NCI-H524 (cell line): ENCODE data around the gene LRRC55.

ENCODE experiments used
- DNase-seq, 2 experiments: peaks; one replicate each; lab custom pipeline; 2025; lab: John Stamatoyannopoulos, UW

LRRC55 gene

GRCh38 chr11:57202281-57202680 lies 20.5 kb downstream of the LRRC55 start:
- DNase-seq = no peak

GRCh38 chr11:57203359-57203758 lies 21.6 kb downstream of the LRRC55 start:
- DNase-seq = no peak

DNA sequence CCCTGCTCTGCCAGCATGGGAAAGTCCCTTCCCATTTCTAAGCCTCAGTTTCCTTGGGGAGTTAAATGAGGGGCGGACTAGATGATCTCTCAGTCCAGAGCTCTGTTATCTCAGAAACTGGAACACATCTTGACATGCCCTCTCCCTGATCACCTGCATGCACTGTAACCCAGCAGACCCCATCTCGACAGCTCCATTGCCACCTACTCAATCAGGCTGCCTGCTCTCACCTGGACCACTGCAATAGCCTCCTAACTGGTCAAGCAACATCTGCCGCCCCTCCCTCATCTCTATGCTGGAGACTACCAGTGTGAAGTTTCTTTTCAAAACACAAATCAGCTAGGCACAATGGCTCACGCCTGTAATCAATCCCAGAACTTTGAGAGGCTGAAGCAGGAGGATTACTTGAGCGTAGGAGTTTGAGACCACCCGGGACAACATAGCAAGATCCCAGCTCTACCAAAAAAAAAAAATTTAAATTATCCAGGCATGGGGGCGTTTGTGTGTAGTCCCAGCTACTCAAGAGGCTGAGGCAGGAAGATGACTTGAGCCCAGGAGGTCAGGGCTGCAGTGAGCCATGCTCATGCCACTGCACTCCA lies 22.2 kb downstream of the LRRC55 start:
- no peak for DNase-seq

DNA sequence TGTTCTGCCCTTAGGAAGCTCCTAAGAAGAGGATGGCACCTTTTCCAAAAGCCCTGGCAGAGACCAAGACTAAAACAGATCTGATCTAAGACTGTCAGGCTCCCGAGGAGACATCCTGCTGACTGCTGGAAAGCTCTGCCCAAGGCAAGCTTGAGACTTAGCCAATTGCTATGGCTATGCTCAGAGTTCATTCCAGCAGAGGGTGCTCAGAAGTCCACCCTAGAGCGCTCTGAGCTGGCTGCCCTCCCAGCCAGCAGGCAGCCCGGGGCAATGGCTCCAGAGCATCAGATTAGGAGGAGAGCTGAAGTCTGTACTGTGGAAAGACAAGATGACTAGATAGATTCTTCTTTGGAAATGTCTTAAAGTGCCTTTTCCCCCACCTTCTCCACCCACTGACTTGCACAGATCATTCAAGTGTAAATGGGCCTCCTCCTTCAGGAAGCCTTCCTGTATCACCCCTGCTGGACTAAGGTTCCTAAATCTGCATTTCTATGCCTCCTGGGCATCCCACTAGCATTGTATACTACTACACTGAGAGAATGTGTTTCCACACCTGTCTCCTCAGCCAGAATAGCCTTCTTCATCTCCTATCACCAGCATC lies 23.4 kb downstream of the LRRC55 start:
- no peak for DNase-seq

- no peak for DNase-seq
These were observed 25.4 kb downstream of the LRRC55 start for GRCh38 chr11:57207168-57207567.

- no peak for DNase-seq
These were observed 29.0 kb downstream of the LRRC55 start for GRCh38 chr11:57210781-57211180.

GRCh38 chr11:57213342-57214097 lies 31.8 kb downstream of the LRRC55 start:
- DNase-seq = no peak

GRCh38 chr11:57214098-57214417 lies 32.3 kb downstream of the LRRC55 start:
- no peak for DNase-seq

DNA sequence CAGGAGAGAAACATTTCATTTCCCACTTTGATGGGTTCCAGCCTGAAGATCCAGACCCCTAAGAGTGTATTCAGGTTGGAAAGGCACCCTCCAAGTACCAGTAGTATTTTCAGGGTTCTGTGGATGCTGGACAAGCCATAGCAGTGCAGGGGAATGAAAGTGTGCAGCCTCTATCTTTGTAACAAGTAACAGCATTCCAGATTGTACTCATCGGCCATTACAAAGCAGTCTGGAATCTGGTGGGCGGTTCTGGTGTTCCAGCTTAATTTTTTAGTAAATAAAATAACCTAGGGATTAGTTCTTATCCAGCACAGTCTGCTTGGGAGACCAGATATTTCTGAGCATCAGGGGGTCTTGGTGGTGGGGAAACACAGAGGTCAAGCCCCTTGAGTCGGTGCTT lies 32.7 kb downstream of the LRRC55 start:
- DNase-seq = no peak

DNA sequence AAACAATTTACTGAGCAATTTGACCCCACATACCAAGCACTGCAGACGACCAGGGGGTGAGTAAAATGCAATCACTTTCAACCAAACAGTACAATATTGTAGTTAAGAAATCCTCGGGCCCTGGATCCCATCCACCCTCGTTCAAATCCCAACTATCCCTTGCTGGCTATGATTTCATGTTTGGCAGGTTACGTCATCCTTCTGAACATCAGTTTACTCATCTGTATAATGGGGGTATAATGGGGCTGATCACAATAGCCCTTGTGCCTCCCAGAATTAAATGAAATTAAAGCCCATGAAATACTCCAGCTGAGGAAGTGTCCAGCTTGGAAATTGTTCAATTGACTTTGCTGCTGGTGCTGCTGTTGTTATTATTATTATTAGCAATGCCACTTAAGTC lies 34.7 kb downstream of the LRRC55 start:
- DNase-seq = no peak

DNA sequence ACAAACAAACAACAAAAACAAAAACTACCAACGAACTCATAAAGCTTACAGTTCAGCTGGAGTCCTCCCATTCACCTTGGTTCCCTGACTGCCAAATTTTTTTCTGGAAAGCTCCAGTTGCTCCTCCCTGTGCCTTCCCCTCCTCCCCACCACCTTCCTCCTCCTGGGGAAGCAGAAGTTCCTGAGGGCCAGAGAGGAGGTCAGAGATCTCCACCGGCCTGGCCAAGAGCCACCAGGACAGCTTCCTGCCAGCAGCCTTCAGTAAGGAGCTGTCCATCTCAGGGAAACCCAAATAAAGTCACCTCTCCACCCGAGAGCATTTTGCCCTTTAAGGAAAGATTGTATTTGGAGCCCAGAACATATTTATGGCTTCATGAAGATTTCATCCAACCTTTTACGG lies 35.3 kb downstream of the LRRC55 start:
- no peak for DNase-seq

DNA sequence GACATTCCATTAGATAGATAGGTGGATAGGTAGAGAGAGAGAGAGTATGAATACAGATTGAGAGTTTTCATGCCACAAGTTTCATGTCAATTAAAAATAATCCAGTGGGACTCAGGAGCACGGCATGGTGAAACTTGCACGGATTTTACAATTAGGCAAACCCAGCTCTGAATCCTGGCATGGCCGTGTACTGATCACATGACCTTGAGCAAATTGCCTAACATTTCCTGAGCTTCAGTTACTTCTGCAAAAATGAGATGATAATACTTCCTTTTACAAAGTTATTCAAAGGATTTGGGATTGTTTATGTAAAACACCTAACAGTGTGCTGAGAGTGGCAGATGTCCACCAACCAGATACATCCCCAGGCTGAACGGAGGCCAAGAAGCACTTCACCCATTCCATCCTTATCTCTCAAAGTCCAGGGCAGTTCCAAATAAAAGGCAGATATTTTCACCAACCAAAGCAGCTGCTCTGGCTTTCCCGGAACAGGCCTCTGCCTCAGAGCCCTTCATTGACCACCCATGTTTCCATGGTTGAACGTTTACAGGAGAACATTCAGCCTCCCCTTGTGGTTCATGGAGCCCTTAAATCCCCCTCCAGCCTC lies 37.4 kb downstream of the LRRC55 start:
- no peak for DNase-seq

DNA sequence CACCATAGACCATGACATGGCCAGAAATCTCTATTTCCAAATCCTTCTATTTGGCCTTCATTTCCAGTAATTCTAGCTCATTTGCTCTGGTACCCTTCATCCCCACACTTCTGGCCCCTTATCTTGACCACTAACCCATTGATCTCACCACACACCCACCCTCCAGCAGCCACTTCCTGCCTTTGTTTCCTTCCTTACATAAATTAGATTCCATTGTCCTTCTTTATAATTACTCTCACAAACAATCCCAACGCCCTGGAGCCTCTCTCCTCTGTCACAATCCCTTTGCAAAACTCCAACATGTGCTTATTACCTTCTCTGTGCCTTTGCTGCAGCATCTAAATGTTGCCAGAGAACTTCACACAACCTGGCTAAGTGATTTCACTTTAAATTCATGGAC lies 40.5 kb downstream of the LRRC55 start:
- DNase-seq = no peak

GRCh38 chr11:57223601-57224000 lies 41.8 kb downstream of the LRRC55 start:
- DNase-seq = no peak

- DNase-seq = no peak
These were observed 42.4 kb downstream of the LRRC55 start for GRCh38 chr11:57224128-57224527.

GRCh38 chr11:57224537-57224936 lies 42.8 kb downstream of the LRRC55 start:
- no peak for DNase-seq

DNA sequence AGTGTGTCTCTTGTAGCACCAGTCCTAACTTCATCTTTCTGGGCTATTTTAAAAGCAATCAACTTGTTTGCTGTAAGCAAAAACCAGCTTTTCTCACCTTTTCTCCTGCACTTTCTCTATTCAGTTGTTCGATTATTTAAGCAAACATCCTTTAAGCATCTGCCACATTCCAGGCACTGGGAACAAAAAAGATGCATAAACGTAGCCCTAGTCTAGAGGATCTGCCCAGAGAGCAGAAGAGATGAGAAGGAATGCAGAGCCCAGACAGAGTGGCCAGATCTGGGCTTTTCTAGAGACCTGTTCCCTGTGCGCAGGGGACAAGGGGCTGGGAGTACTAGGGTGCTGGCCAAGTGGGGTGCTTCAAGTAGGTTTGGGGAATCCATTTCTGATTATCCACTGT lies 46.8 kb downstream of the LRRC55 start:
- no peak for DNase-seq

GRCh38 chr11:57230316-57230715 lies 48.6 kb downstream of the LRRC55 start:
- no peak for DNase-seq

DNA sequence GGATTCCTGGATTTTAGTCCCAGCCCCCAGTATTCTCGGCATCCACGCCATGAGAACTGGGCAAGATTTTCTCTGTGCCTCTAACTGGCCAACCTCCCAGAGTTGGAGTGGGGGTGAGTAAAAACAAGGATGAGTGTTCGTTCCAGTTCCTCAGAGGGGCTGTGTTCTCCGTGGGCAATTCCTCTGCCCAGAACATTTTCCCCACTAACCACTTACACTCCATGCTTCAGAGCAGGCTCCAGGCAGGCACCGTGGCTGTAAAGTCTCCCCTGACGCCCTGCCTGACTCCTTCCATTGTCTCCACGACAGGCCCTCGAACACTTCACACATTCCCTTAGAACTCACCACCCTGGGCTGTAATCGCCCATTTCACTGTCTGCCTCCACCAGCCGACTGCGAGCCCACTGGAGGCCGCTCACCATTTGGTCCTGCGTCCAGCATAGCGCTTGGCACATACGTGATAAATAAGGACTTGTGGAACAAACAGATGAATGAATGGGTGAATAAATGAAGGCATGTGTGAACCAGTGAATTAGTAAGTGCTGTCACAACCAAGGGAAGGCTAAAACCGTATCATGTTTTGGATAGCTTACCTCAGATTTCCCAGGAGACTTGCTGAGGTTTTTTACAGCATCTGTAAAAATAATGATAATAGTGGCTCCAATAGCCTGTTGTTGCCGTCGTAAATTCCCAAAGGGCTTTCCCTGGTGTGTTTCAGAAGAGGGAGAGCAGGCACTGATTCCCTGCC lies 49.2 kb downstream of the LRRC55 start:
- DNase-seq = no peak

DNA sequence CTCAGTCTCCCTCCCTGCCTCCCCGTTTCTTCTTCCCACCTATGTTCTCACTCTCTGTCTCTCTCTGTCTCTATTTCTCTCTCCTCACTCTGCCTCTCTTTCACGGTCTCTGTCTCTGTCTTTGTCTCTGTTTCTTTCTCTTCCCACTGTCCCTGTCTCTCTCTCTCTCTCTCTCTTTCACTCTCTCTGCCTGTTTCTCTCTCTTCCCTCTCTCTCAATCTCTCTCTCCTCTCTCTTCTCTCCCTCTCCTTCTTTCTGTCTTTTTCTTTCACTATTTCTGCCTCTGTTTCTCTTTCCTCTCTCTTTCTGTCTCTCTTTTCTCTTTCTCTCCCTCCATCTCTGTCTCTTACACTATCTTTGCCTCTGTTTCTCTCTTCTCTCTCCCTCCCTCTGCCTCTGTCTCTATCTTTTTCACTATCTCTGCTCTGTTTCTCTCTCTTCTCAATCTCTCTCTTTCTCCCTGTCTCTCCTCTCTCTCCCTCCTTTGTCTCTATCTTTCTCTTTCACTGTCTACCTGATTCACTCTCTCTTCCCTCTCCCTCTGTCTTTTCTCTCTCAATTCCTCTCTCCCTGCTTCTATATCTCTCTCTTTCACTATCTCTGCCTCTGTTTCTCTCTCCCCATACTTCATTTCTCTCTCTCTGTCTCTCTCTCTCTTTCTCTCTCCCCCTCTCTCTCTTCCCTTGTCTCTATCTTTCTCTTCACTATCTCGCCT lies 49.9 kb downstream of the LRRC55 start:
- no peak for DNase-seq

- DNase-seq = no peak
These were observed 51.9 kb downstream of the LRRC55 start for GRCh38 chr11:57233702-57234101.
